Heart right ventricle (tissue), 16 donors: Measurements from ENCODE around the gene NFIC. TPM values are rescaled to one million over a fixed set of nuclear protein-coding genes. Genes with fewer than 3 reads are reported as not detected.

ENCODE experiments used
- ATAC-seq, 8 donors: fragments of 200-7000 bp; cut with Tn5 transposase; one replicate each; pipeline ENCODE4 v1.9.1; 2020; ENCODE audit warnings: mild to moderate bottlenecking in 8 of 8, moderate library complexity in 8 of 8, moderate number of reproducible peaks in 1 of 8
- DNase-seq, 2 donors: peaks; one replicate each; pipeline ENCODE4 v3.0.0-alpha.2; 2020
- H3K27ac ChIP-seq, 10 donors: fragments of 200-600 bp; sonication (generic) in 2 of 10; one replicate each; pipeline versions ENCODE4 v1.5.0 to v1.8.0; 2020 to 2022; ENCODE audit warnings: mild to moderate bottlenecking in 3 of 10
- H3K27me3 ChIP-seq, 7 donors: fragments of 200-600 bp; one replicate each; pipeline ENCODE4 v1.8.0; 2021 to 2022; ENCODE audit warnings: mild to moderate bottlenecking in 2 of 7
- H3K36me3 ChIP-seq, 9 donors: fragments of 200-600 bp; sonication (generic) in 1 of 9; one replicate each; pipeline versions ENCODE4 v1.5.0 to v1.8.0; 2020 to 2022; ENCODE audit warnings: mild to moderate bottlenecking in 2 of 9
- H3K4me1 ChIP-seq, 9 donors: fragments of 200-600 bp; sonication (generic) in 1 of 9; one replicate each; pipeline versions ENCODE4 v1.5.0 to v1.8.0; 2020 to 2022; ENCODE audit warnings: mild to moderate bottlenecking in 4 of 9
- H3K4me3 ChIP-seq, 10 donors: fragments of 200-600 bp; sonication (generic) in 2 of 10; one replicate each; pipeline versions ENCODE4 v1.5.0 to v1.8.0; 2020 to 2022; ENCODE audit warnings: mild to moderate bottlenecking in 7 of 10, moderate library complexity in 2 of 10
- H3K9me3 ChIP-seq, 11 donors: fragments of 200-600 bp in 10 of 11; sonication (generic) in 2 of 11; one replicate each; pipeline versions ENCODE4 v1.5.0 to v1.8.0; 2013 to 2022; ENCODE audit warnings: mild to moderate bottlenecking in 2 of 11, control low read depth in 1 of 11, moderate library complexity in 1 of 11
- CTCF ChIP-seq, 9 donors: fragments of 200-600 bp; sonication (generic) in 2 of 9; IDR thresholded peaks; one replicate each; pipeline versions ENCODE4 v1.5.0 to v1.8.0; 2021 to 2022; ENCODE audit warnings: antibody characterized with exemption in 9 of 9, mild to moderate bottlenecking in 5 of 9, moderate library complexity in 1 of 9
- WGBS, 2 donors: extraction: QIAGEN DNeasy Blood & Tissue Kit; methylation state at CpG; one replicate each; pipeline ENCODE4 v1.1.7; 2013; ENCODE audit warnings: inconsistent platforms in 1 of 2; 5-methylcytosine and 5-hydroxymethylcytosine counted together
- intact Hi-C, 10 donors: fragments of 100-400 bp; cut with DNase I; formaldehyde crosslinking; loops; one replicate each; pipeline versions ENCODE4 v1.11.1 to v1.14.2; 2022
- polyA plus RNA-seq, 2 donors: library from polyadenylated mRNA; stranded (reverse); fragments of 200-250 nt; gene quantifications; one replicate each; pipeline ENCODE4 v1.2.3, GENCODE V29; 2013
- total RNA-seq, 10 donors: library from RNA; stranded (reverse); fragmentation: NEBNext Ultra II Directional in 3 of 10; extraction: Animal tissue kit (Norgen Biotek cat#: 25700) in 3 of 10; gene quantifications; one replicate each; pipeline versions ENCODE4 v1.2.1 to v1.2.4, GENCODE V29; 2021 to 2023
- donor health status: Arrhythmogenic right ventricular cardiomyopathy.
- donor health status: ischemic (EF 13 %, LVEDD 7.1; RV severe dilation, severe dysfunction).
- donor health status: healthy with polysubstance abuse.
- donor health status: DM: no; HTN: yes; CAD: no.
- donor health status: DM: no; HTN: no; CAD: no.
- donor health status: ischemic (EF 25% LVEDD 6.9; RV normal size, moderate dysfunction).
- donor health status: ischemic (EF 25% LVEDD 5.7; RV mildly dilated, moderate dysfunction).
- donor health status: healthy.
- donor health status: DM: yes; HTN: yes; CAD: no.
- donor health status: Ischemic cardiomyopathy.
- donor health status: ischemic (EF 35%, LVEDD 5.7; RV mildly dilated, moderate dysfunction).
- donor health status: nonischemic (EF 11% LVEDD 7.7; RV severe dilation, severe dysfunction).
- donor health status: DM: yes; HTN: yes; CAD: no.
- donor health status: PGD.
- donor health status: ischemic (EF 29% LVEDD 5.4; RV normal size, mild dysfunction).
- donor health status: nonischemic (EF 23%, LVEDD 6.1; RV moderate dilation, normal function).

The NFIC gene
- total and polyA plus RNA-seq, 12 donors = 52.3 to 217 (median 157) TPM

GRCh38 chr19:3463714-3464586, 97.6 kb downstream of the NFIC start:
- WGBS, 2 donors = 79 to 82% methylated on average over 56 to 57 of the region's 57 CpGs
- H3K4me1 ChIP-seq = peaks cover 12 to 70% (median 28%) of the 10 kb centered on the region in 9 donors
- intact Hi-C loops = no loop called here
- H3K36me3 ChIP-seq = peaks cover 0 to 44% (median 14%) of the 10 kb centered on the region in 9 donors
- peak overlapping the region in 3 of 10 donors; percentile 9 to 56 (median 35) for H3K27ac ChIP-seq
- no peaks in the 10 kb centered on the region for H3K27me3 ChIP-seq
- DNase-seq (no peak), ATAC-seq (no peak)
- H3K4me3 ChIP-seq = no peak overlapping the region
- TF ChIP-seq CTCF (IDR thresholded peaks at IDR 0.05) = no peak
- no peaks in the 10 kb centered on the region for H3K9me3 ChIP-seq

- WGBS, 2 donors = 77 to 78% methylated on average over 28 to 31 of the region's 31 CpGs
- Histone ChIP-seq H3K9me3 (no peaks in the 10 kb centered on the region), H3K27ac (peak overlapping the region in 2 of 10 donors; percentile 35 to 56), H3K4me1 (peaks cover 6 to 68% (median 21%) of the 10 kb centered on the region in 9 donors), H3K4me3 (no peak overlapping the region), H3K27me3 (no peaks in the 10 kb centered on the region), H3K36me3 (peaks cover 0 to 43% (median 14%) of the 10 kb centered on the region in 9 donors)
- TF ChIP-seq CTCF (IDR thresholded peaks at IDR 0.05) = no peak
- ATAC-seq (no peak), DNase-seq (no peak)
- intact Hi-C loops = loop anchor here in 1 of 10 donors (5.0 kb wide), 1 partner anchor 32 kb away; no protein-coding TSS in a partner anchor
Observed at GRCh38 chr19:3464587-3465235, 98.3 kb downstream of the NFIC start.

- Histone ChIP-seq H3K4me3 (no peak overlapping the region), H3K9me3 (no peaks in the 10 kb centered on the region), H3K36me3 (peaks cover 0 to 39% (median 14%) of the 10 kb centered on the region in 9 donors), H3K27me3 (no peaks in the 10 kb centered on the region), H3K4me1 (peaks cover 0 to 62% (median 17%) of the 10 kb centered on the region in 9 donors), H3K27ac (peak overlapping the region in 5 of 10 donors; percentile 7 to 70 (median 54))
- no peak for TF ChIP-seq CTCF (IDR thresholded peaks at IDR 0.05)
- WGBS, 2 donors = 70 to 80% methylated on average over 7 of the region's 7 CpGs
- ATAC-seq (peak in 1 of 8 donors; percentile 3), DNase-seq (no peak)
- intact Hi-C loops = loop anchor here in 1 of 10 donors (5.0 kb wide), 1 partner anchor 33 kb away; no protein-coding TSS in a partner anchor
Observed at GRCh38 chr19:3465552-3465951, 99.2 kb downstream of the NFIC start.

- TF ChIP-seq CTCF (IDR thresholded peaks at IDR 0.05) = no peak
- peak overlapping the region in 6 of 10 donors; percentile 7 to 70 (median 49) for H3K27ac ChIP-seq
- ATAC-seq (peak in 7 of 8 donors; percentile 7 to 84 (median 46)), DNase-seq (peak in 1 of 2 donors; percentile 31)
- intact Hi-C loops = loop anchor here in 1 of 10 donors (1.0 to 5.0 kb wide), 2 partner anchors 34 to 105 kb away; no protein-coding TSS in a partner anchor
- 47 to 55% methylated on average over 9 of the region's 9 CpGs for WGBS, 2 donors
- no peaks in the 10 kb centered on the region for H3K9me3 ChIP-seq
- H3K27me3 ChIP-seq = no peaks in the 10 kb centered on the region
- H3K4me1 ChIP-seq = peaks cover 0 to 56% (median 17%) of the 10 kb centered on the region in 9 donors
- H3K4me3 ChIP-seq = no peak overlapping the region
- H3K36me3 ChIP-seq = peaks cover 0 to 28% (median 14%) of the 10 kb centered on the region in 9 donors
Observed at GRCh38 chr19:3466635-3467034, 100.3 kb downstream of the NFIC start.
